OCI-LY3 (cell line): ENCODE data around the gene NLRC5.

Experiments used
- EZH2phosphoT487 ChIP-seq: fragments of 200-600 bp; shearing (Covaris generic); IDR thresholded peaks from 2 replicates; pipeline ENCODE4 v1.6.1; 2018; ENCODE audit warnings: antibody characterized with exemption, mixed run types, low read depth
- TF ChIP-seq, protein P1 (sequence below): fragments of 200-600, 300-600 bp; sonication (generic); IDR thresholded peaks from 2 replicates; pipeline ENCODE4 v1.5.1; 2014; ENCODE audit warnings: antibody characterized with exemption, low read length, low read depth

- TF ChIP-seq, protein P1, sequence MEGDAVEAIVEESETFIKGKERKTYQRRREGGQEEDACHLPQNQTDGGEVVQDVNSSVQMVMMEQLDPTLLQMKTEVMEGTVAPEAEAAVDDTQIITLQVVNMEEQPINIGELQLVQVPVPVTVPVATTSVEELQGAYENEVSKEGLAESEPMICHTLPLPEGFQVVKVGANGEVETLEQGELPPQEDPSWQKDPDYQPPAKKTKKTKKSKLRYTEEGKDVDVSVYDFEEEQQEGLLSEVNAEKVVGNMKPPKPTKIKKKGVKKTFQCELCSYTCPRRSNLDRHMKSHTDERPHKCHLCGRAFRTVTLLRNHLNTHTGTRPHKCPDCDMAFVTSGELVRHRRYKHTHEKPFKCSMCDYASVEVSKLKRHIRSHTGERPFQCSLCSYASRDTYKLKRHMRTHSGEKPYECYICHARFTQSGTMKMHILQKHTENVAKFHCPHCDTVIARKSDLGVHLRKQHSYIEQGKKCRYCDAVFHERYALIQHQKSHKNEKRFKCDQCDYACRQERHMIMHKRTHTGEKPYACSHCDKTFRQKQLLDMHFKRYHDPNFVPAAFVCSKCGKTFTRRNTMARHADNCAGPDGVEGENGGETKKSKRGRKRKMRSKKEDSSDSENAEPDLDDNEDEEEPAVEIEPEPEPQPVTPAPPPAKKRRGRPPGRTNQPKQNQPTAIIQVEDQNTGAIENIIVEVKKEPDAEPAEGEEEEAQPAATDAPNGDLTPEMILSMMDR: no peak
- no peak for TF ChIP-seq EZH2phosphoT487
Observed at GRCh38 chr16:57021757-57022156, 32.4 kb downstream of the NLRC5 start.
